HEK293T (cell line): ENCODE data around the gene HOXA11.
A peak's percentile ranks its signal among the peaks of the same experiment; 100 is the strongest.

ENCODE experiments used
- CTCF ChIA-PET: fragments of 350-600 bp; formaldehyde crosslinking; extraction: SDS; loops from one replicate; lab custom pipeline; 2021; ENCODE audit warnings: antibody characterized with exemption, inconsistent platforms; lab: Yijun Ruan, JAX
- POLR2A ChIA-PET: fragments of 350-600 bp; formaldehyde crosslinking; extraction: SDS; loops from one replicate; lab custom pipeline; 2020; ENCODE audit warnings: antibody characterized with exemption, inconsistent platforms; lab: Yijun Ruan, JAX
- DNase-seq: peaks from one replicate; pipeline ENCODE4 v3.0.0; 2012; ENCODE audit warnings: mixed read lengths; ENCODE audit errors: extremely low spot score
- ARNT ChIP-seq: fragments of 450-650 bp; IDR thresholded peaks from 2 replicates; pipeline ENCODE4 v1.6.1; 2017; ENCODE audit warnings: mild to moderate bottlenecking
- BHLHE40 ChIP-seq: fragments of 450-650 bp; IDR thresholded peaks from 2 replicates; pipeline ENCODE4 v1.6.1; 2016; ENCODE audit warnings: mild to moderate bottlenecking, moderate library complexity, borderline replicate concordance
- CTBP1 ChIP-seq: fragments of 450-650 bp; IDR thresholded peaks from 2 replicates; pipeline ENCODE4 v1.6.1; 2016; ENCODE audit warnings: borderline replicate concordance
- ELF4 ChIP-seq: fragments of 450-650 bp; IDR thresholded peaks from 2 replicates; pipeline ENCODE4 v1.6.1; 2017; ENCODE audit warnings: antibody characterized with exemption
- FOXA1 ChIP-seq: fragments of 450-650 bp; IDR thresholded peaks from 2 replicates; pipeline ENCODE4 v1.6.1; 2016; ENCODE audit warnings: mild to moderate bottlenecking
- FOXK2 ChIP-seq: fragments of 450-650 bp; IDR thresholded peaks from 2 replicates; pipeline ENCODE4 v1.6.1; 2016; ENCODE audit warnings: mild to moderate bottlenecking
- FOXM1 ChIP-seq: fragments of 450-650 bp; IDR thresholded peaks from 2 replicates; pipeline ENCODE4 v1.6.1; 2017; ENCODE audit warnings: mild to moderate bottlenecking, borderline replicate concordance
- HDGF ChIP-seq: fragments of 450-650 bp; IDR thresholded peaks from 2 replicates; pipeline ENCODE4 v1.6.1; 2017; ENCODE audit warnings: antibody characterized with exemption, borderline replicate concordance
- L3MBTL2 ChIP-seq: fragments of 450-650 bp; conservative IDR thresholded peaks from 2 replicates; pipeline ENCODE4 v1.6.1; 2016; ENCODE audit warnings: mild to moderate bottlenecking
- LEF1 ChIP-seq: fragments of 450-650 bp; IDR thresholded peaks from 2 replicates; pipeline ENCODE4 v1.6.1; 2017; ENCODE audit warnings: mild to moderate bottlenecking, borderline replicate concordance
- NFRKB ChIP-seq: fragments of 450-650 bp; IDR thresholded peaks from 2 replicates; pipeline ENCODE4 v1.6.1; 2016; ENCODE audit warnings: mild to moderate bottlenecking, moderate library complexity
- PKNOX1 ChIP-seq: fragments of 450-650 bp; IDR thresholded peaks from 2 replicates; pipeline ENCODE4 v1.6.1; 2016
- SP1 ChIP-seq: fragments of 450-650 bp; IDR thresholded peaks from 2 replicates; pipeline ENCODE4 v1.6.1; 2017
- SUZ12 ChIP-seq: fragments of 450-650 bp; IDR thresholded peaks from 2 replicates; pipeline ENCODE4 v1.6.1; 2016; ENCODE audit warnings: mild to moderate bottlenecking
- TARDBP ChIP-seq: fragments of 450-650 bp; IDR thresholded peaks from 2 replicates; pipeline ENCODE4 v1.6.1; 2016
- ZNF384 ChIP-seq: fragments of 450-650 bp; IDR thresholded peaks from 2 replicates; pipeline ENCODE4 v1.6.1; 2016

The HOXA11 gene

DNA sequence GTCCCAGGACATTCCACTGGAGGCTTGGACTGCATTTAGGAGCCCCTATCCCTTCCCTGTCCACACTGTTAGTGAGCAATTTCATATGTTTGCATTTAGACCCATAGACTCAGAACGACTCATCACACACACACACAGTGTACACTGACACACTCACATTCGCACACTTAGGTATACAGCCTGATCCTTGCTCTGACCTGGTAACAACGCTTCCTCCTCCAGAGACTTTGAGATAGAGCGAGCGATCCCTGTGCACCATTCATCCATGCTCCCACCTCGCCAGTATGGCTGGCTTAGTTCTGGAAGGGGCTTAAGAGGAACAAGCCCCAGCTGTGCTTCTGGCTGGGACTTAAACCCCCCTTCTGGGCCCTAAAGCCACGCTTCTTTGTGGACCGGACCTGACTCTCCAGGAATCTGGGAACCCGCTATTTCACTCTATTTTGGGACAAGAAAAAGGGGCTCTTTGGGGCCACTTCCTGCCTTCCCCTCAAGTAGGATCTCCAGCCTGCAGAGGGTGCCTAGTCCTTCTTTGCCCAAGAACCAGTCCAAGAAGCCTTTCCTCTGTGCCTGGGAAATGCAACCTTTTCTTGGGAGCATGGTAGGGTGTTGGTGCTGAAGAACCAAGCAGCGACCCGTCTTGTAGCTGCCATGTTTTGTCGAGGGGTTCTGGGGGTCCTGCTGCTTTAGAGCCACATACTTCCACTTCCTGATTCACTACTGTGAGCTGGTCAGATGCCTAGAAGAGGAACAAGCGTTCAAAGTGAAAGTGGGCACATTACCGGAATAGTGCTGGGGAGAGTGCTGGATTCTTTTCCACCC is 15.9 kb upstream of the HOXA11 start:
- no peak for TF ChIP-seq CTBP1
- no peak for TF ChIP-seq ELF4
- no peak for TF ChIP-seq TARDBP
- no peak for TF ChIP-seq FOXA1
- TF ChIP-seq ZNF384 = no peak
- TF ChIP-seq FOXK2 = no peak
- no peak for TF ChIP-seq LEF1
- TF ChIP-seq HDGF = no peak
- TF ChIP-seq NFRKB = no peak
- TF ChIP-seq BHLHE40 = no peak
- TF ChIP-seq FOXM1 = no peak
- no peak for TF ChIP-seq SUZ12
- no peak for TF ChIP-seq SP1
- no peak for TF ChIP-seq PKNOX1
- TF ChIP-seq ARNT = no peak
- no peak for TF ChIP-seq L3MBTL2
- CTCF ChIA-PET = interaction anchor here (1.0 to 1.3 kb wide), 3 partner anchors 9 to 21 kb away, joined by 3 to 4 read pairs (median 3); partner anchors contain the start of gene HOXA11
- no peak for DNase-seq
- POLR2A ChIA-PET = interaction anchor here (1.0 to 4.8 kb wide), 3 partner anchors 8 to 14 kb away, joined by 4 to 48 read pairs (median 5); partner anchors contain the start of gene HOXA11

GRCh38 chr7:27199849-27200760 is 15.1 kb upstream of the HOXA11 start, which contains the start of gene HOXA13:
HOXA13 (minus strand) TSS chr7:27200091; CDS start chr7:27200077, 14 bp downstream.
- TF ChIP-seq ARNT = no peak
- DNase-seq = peak; percentile 78
- ChIA-PET POLR2A (interaction anchor here (0.5 to 4.8 kb wide), 8 partner anchors 8 to 1002 kb away, joined by 3 to 48 read pairs (median 4); partner anchors contain the start of gene HOXA11), CTCF (interaction anchor here (0.7 to 2.0 kb wide), 7 partner anchors 10 to 575 kb away, joined by 3 to 7 read pairs (median 3); partner anchors contain the start of gene HOXA11)

GRCh38 chr7:27198871-27199801 is 14.1 kb upstream of the HOXA11 start:
- no peak for DNase-seq
- CTCF ChIA-PET = interaction anchor here (0.8 to 2.0 kb wide), 6 partner anchors 9 to 576 kb away, joined by 3 to 7 read pairs (median 4); partner anchors contain the start of gene HOXA11
- POLR2A ChIA-PET = interaction anchor here (0.5 to 4.8 kb wide), 13 partner anchors 8 to 1001 kb away, joined by 3 to 48 read pairs (median 4); partner anchors contain the start of genes EVX1 and HOXA11
- TF ChIP-seq SUZ12 (no peak), ELF4 (no peak), TARDBP (no peak), L3MBTL2 (no peak), FOXA1 (no peak), NFRKB (no peak), LEF1 (no peak), CTBP1 (no peak), FOXM1 (no peak), ARNT (no peak), BHLHE40 (no peak), PKNOX1 (no peak), ZNF384 (no peak), HDGF (no peak), SP1 (no peak), FOXK2 (no peak)

DNA sequence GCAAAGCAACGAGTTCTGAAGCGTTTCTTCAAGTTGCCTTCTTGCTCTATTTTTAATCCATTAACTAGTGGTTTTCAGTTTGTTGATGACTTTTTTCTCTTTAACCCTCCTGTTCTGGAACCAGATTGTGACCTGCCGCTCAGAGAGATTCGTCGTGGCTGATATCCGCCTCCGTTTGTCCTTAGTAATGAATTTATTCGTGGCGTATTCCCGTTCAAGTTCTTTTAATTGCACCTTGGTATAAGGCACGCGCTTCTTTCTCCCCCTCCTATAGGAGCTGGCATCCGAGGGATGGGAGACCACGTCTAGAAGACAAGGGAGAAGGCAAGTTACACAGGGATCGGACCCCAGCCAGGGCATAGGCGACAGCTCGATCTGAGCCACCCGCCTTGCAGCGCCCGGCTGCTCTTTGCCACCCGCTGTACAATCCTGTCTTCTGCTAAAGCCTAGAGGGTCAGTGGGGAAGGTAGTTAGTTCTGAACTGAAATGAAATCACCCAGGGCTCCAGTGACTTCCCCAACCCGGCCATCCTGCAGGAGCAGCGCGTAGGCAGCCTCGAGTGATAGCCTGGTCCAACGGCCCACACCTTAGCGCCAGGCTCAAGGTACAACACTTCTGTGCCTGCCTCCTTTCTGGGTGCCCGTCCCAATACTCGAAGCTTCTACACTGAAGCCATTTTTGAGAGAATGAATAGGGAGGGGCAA is 13.3 kb upstream of the HOXA11 start:
- ChIA-PET POLR2A (interaction anchor here (0.9 to 4.8 kb wide), 8 partner anchors 7 to 722 kb away, joined by 3 to 48 read pairs (median 4); partner anchors contain the start of genes EVX1 and HOXA11), CTCF (interaction anchor here (1.1 to 2.0 kb wide), 2 partner anchors 9 to 577 kb away, joined by 5 to 7 read pairs; no protein-coding TSS in a partner anchor)
- TF ChIP-seq HDGF (no peak), ELF4 (no peak), BHLHE40 (no peak), NFRKB (no peak), PKNOX1 (no peak), FOXK2 (no peak), SUZ12 (no peak), ZNF384 (no peak), SP1 (no peak), ARNT (no peak), LEF1 (no peak), FOXM1 (no peak), TARDBP (no peak), CTBP1 (no peak), L3MBTL2 (no peak), FOXA1 (no peak)
- DNase-seq = no peak
